Fibroblast of lung (primary cell): ENCODE data around the gene TASOR.

Experiments used
- CTCF ChIP-seq, 2 donors: IDR thresholded peaks in 1 of 2; conservative IDR thresholded peaks in 1 of 2; 1 replicate in 1 of 2; 2 replicates in 1 of 2; pipeline ENCODE4 v1.5.1; 2011 to 2012; ENCODE audit warnings: low read length in 2 of 2, control low read depth in 1 of 2, inconsistent platforms in 1 of 2, low read depth in 1 of 2, mild to moderate bottlenecking in 1 of 2
- EZH2 ChIP-seq: IDR thresholded peaks from 2 replicates; pipeline ENCODE4 v1.5.1; 2012; ENCODE audit warnings: low read length, control low read depth, mild to moderate bottlenecking; ENCODE audit errors: missing control alignments

- TF ChIP-seq CTCF (conservative IDR thresholded peaks at IDR 0.05 in 1 of 2, IDR thresholded peaks at IDR 0.05 in 1 of 2; ENCODE audit: low read depth in 1 of 2, low read length in 2 of 2) (no peak), EZH2 (no peak)
Observed at GRCh38 chr3:56645407-56645806, 37.7 kb downstream of the TASOR start.
